SK-N-SH treated with all-trans-retinoic acid at 6 μM for 48 hours (cell line): ENCODE measurements around the gene DCHS2.

Experiments used
- BACH2 ChIP-seq: fragments of 250-450 bp; sonication (Bioruptor Pico); IDR thresholded peaks from 2 replicates; pipeline ENCODE4 v1.9.0; 2021; ENCODE audit warnings: mild to moderate bottlenecking, borderline replicate concordance
- ZNF70 ChIP-seq: fragments of 450-650 bp; formaldehyde crosslinking; IDR thresholded peaks from 2 replicates; pipeline ENCODE4 v1.5.0; 2020; ENCODE audit warnings: mild to moderate bottlenecking, moderate library complexity

DNA sequence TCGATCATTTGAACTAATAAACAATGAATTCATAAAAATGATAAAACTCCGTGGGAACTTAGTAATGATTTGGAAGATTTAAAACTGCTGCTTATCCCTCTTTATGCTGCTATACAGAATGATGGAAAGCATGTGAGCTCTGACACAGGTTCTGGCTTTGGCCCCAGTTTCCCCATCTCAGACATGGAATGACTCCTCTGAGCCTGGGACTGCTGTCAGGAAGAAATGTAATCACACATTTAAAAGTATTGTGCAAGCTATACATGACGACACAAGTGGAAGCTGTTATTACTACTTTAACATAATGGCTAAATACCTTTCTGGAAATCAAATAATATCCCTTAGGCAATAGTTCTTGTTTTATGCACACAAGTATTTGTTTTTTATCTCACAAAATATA, 161.7 kb downstream of the DCHS2 start:
- TF ChIP-seq ZNF70 (CRISPR knock-in tag) (no peak), BACH2 (CRISPR knock-in tag) (no peak)
